CD14-positive monocyte (primary cell): ENCODE measurements around the gene FBN2. TPM values are rescaled to one million over a fixed set of nuclear protein-coding genes. Genes with fewer than 3 reads are reported as not detected.

ENCODE experiments used
- DNase-seq, 3 donors: peaks; one replicate each; pipeline ENCODE4 v3.0.0-alpha.2; 2011 to 2022
- H2AFZ ChIP-seq: 2 replicates; pipeline ENCODE4 v1.6.0; 2012; ENCODE audit warnings: mild to moderate bottlenecking, low read depth, low read length, inconsistent platforms; ENCODE audit not compliant: insufficient read depth, poor library complexity, severe bottlenecking
- H3K27ac ChIP-seq, 2 donors: 1 replicate in 1 of 2; 2 replicates in 1 of 2; pipeline ENCODE4 v1.5.1; 2012 to 2013; ENCODE audit warnings: low read length in 2 of 2, control low read depth in 1 of 2, inconsistent platforms in 1 of 2, low read depth in 1 of 2, mild to moderate bottlenecking in 1 of 2
- H3K27me3 ChIP-seq, 2 donors: one replicate each; pipeline versions ENCODE4 v1.6.0 to v1.6.1; 2011 to 2013; ENCODE audit warnings: low read length in 2 of 2; ENCODE audit not compliant: control insufficient read depth in 2 of 2, insufficient read depth in 2 of 2
- H3K36me3 ChIP-seq, 2 donors: replicated peaks in 1 of 2; 1 replicate in 1 of 2; 2 replicates in 1 of 2; pipeline versions ENCODE4 v1.5.1 to v1.6.1; 2012 to 2013; ENCODE audit warnings: low read length in 2 of 2, control low read depth in 1 of 2, inconsistent platforms in 1 of 2, mild to moderate bottlenecking in 1 of 2; ENCODE audit not compliant: insufficient read depth in 2 of 2, control insufficient read depth in 1 of 2
- H3K4me1 ChIP-seq, 2 donors: 1 replicate in 1 of 2; 2 replicates in 1 of 2; pipeline versions ENCODE4 v1.5.1 to v1.6.1; 2012 to 2013; ENCODE audit warnings: low read length in 2 of 2, control low read depth in 1 of 2, inconsistent platforms in 1 of 2, mild to moderate bottlenecking in 1 of 2, moderate library complexity in 1 of 2; ENCODE audit not compliant: insufficient read depth in 2 of 2, control insufficient read depth in 1 of 2
- H3K4me2 ChIP-seq: replicated peaks from 2 replicates; pipeline ENCODE3; 2012; ENCODE audit warnings: low read length, moderate library complexity, mild to moderate bottlenecking; ENCODE audit not compliant: poor library complexity, severe bottlenecking; ENCODE audit errors: extremely low read depth
- H3K4me3 ChIP-seq, 3 experiments: fragments of 200-600 bp in 1 of 3; sonication (generic) in 1 of 3; replicated peaks in 1 of 3; 1 replicate in 2 of 3; 2 replicates in 1 of 3; pipeline ENCODE4 v1.5.1; 2011 to 2013; ENCODE audit warnings: low read length in 3 of 3, mild to moderate bottlenecking in 3 of 3, control low read depth in 2 of 3, low read depth in 2 of 3, inconsistent platforms in 1 of 3, moderate library complexity in 1 of 3
- H3K79me2 ChIP-seq: 2 replicates; pipeline ENCODE4 v1.6.0; 2012; ENCODE audit warnings: mild to moderate bottlenecking, control low read depth, inconsistent platforms, low read length, moderate library complexity; ENCODE audit not compliant: insufficient read depth
- H3K9ac ChIP-seq: 2 replicates; pipeline ENCODE4 v1.6.0; 2017; ENCODE audit warnings: low read length, mild to moderate bottlenecking; ENCODE audit not compliant: insufficient read depth, poor library complexity, severe bottlenecking
- H3K9me3 ChIP-seq, 2 donors: replicated peaks in 1 of 2; 1 replicate in 1 of 2; 2 replicates in 1 of 2; pipeline versions ENCODE4 v1.5.1 to v1.6.1; 2012 to 2013; ENCODE audit warnings: low read length in 2 of 2, control low read depth in 1 of 2; ENCODE audit not compliant: control insufficient read depth in 1 of 2, insufficient read depth in 1 of 2
- H4K20me1 ChIP-seq: 2 replicates; pipeline ENCODE4 v1.6.0; 2012; ENCODE audit warnings: mild to moderate bottlenecking, low read length, control low read depth, moderate library complexity; ENCODE audit not compliant: insufficient read depth
- H3K27ac Mint-ChIP-seq, 7 donors: one replicate each; pipeline ENCODE4 v1.8.0; 2020; ENCODE audit warnings: mild to moderate bottlenecking in 7 of 7, mixed read lengths in 7 of 7, moderate library complexity in 6 of 7, inconsistent platforms in 2 of 7
- H3K27me3 Mint-ChIP-seq, 3 donors: one replicate each; pipeline ENCODE4 v1.8.0; 2021 to 2022; ENCODE audit warnings: low read depth in 3 of 3, mild to moderate bottlenecking in 3 of 3, mixed read lengths in 3 of 3, moderate library complexity in 3 of 3, inconsistent platforms in 1 of 3
- H3K36me3 Mint-ChIP-seq, 2 donors: one replicate each; pipeline ENCODE4 v1.8.0; 2020; ENCODE audit warnings: mixed read lengths in 2 of 2, inconsistent platforms in 1 of 2, mild to moderate bottlenecking in 1 of 2
- H3K4me1 Mint-ChIP-seq: one replicate; pipeline ENCODE4 v1.8.0; 2020; ENCODE audit warnings: mild to moderate bottlenecking, mixed read lengths
- H3K4me3 Mint-ChIP-seq, 2 donors: one replicate each; pipeline ENCODE4 v1.8.0; 2020; ENCODE audit warnings: mild to moderate bottlenecking in 2 of 2, mixed read lengths in 2 of 2, moderate library complexity in 1 of 2
- H3K9me3 Mint-ChIP-seq, 7 donors: one replicate each; pipeline ENCODE4 v1.8.0; 2020 to 2022; ENCODE audit warnings: mixed read lengths in 7 of 7, mild to moderate bottlenecking in 6 of 7, moderate library complexity in 6 of 7, inconsistent platforms in 2 of 7
- WGBS: methylation state at CpG from one replicate; pipeline ENCODE4 v1.1.5; 2013; ENCODE audit warnings: missing lambda C conversion rate; ENCODE audit not compliant: insufficient coverage; 5-methylcytosine and 5-hydroxymethylcytosine counted together
- intact Hi-C, 2 donors: fragments of 100-400 bp; cut with micrococcal nuclease; formaldehyde crosslinking; loops; one replicate each; pipeline versions ENCODE4 v1.15.0 to v1.15.1; 2023
- polyA plus RNA-seq, 3 donors: library from polyadenylated mRNA; depleted of rRNA in 1 of 3; unstranded in 2 of 3; stranded (reverse) in 1 of 3; fragments of 300-500 nt in 2 of 3; fragments of >200 nt in 1 of 3; fragmentation: Illumina TruSeq in 2 of 3; gene quantifications; 1 replicate in 2 of 3; 2 replicates in 1 of 3; pipeline ENCODE4 v1.2.3, GENCODE V29; 2012 to 2021
- TF ChIP-seq, protein P1 (sequence below): fragments of 200-600 bp; IDR thresholded peaks from one replicate; pipeline ENCODE4 v1.8.0; 2022; ENCODE audit warnings: antibody characterized with exemption, mild to moderate bottlenecking

Gene FBN2
- polyA plus RNA-seq, 3 donors = 0.85 to 19.3 (median 4.2) TPM

DNA sequence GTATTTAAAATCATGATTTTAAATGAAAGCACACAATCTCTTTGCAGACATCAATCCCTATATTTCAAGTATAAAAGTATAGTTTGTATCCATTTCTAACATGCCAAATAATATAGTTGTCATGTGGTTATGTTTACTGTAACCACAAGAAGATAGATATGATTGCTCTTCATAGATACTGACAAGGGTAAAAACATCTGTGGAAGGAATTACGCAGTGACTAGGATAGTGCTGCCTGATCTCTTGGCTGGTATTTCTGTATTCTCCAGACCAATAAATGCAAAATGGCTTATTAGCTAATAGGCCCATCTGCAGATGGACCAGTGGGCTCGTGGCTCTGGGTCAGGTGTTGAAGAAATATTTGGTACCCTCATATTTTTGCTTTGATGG, 34.9 kb upstream of the FBN2 start:
- H3K9me3 Mint-ChIP-seq = peaks cover 0 to 14% (median 5%) of the 10 kb centered on the region in 7 donors
- 100% methylated on average over 1 of the region's 2 CpGs for WGBS

DNA sequence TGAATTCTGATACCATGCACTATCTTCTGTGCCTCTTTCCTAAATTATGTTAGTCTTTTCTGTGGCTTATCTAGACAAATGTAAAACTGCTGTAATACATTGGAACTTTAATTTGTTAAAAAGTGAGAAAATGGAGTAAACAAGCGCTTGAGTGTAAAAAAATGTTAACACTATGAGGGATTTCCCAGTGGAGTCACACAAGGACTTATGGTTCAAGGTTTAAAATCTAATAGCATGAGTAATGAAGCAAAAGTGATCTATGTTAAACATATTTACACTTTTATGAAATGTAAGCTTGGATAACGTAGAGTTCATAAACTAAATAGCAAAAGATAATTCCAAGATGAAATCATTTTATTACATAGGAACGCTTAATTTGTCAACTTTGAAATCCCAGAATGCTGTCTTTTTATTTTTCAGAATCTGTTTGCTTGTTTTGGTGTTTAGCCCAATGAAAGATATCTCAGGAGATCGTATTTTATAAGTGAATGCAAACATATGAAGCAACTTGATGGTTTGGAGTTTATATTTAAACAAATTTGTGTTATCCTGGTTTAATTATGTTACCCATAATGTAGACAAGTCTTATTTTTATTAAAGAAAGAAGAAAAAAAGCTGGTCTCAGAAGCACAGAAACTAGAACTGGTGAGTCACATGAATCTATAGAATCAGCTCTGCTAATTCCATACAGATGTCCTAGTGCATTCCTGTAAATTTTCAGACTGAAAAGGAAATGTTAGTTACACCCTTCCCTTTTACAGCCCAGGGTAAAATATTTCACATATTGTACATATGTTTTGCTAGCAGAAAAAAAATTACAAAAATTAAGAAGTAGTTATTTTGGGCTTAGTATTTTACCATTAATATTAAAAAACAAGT, 34.2 kb upstream of the FBN2 start:
- no peaks in the 10 kb centered on the region for H4K20me1 ChIP-seq
- H3K4me3 ChIP-seq = no peak overlapping the region
- no peaks in the 10 kb centered on the region for H3K27me3 Mint-ChIP-seq
- H3K36me3 Mint-ChIP-seq = no peaks in the 10 kb centered on the region
- 100% methylated on average over 1 of the region's 4 CpGs for WGBS
- no peak overlapping the region for H3K4me3 Mint-ChIP-seq
- H3K9ac ChIP-seq = no peak overlapping the region
- no peak overlapping the region for H3K4me2 ChIP-seq
- peaks cover 0 to 11% (median 5%) of the 10 kb centered on the region in 7 donors for H3K9me3 Mint-ChIP-seq
- H3K79me2 ChIP-seq = no peaks in the 10 kb centered on the region
- no peaks in the 10 kb centered on the region for H3K4me1 Mint-ChIP-seq
- peaks cover 0 to 3% of the 10 kb centered on the region in 2 donors for H3K9me3 ChIP-seq
- no peak overlapping the region for H3K27ac Mint-ChIP-seq
- DNase-seq = no peak
- H3K27ac ChIP-seq = no peak overlapping the region
- no peak overlapping the region for H2AFZ ChIP-seq
- H3K27me3 ChIP-seq = no peaks in the 10 kb centered on the region
- H3K4me1 ChIP-seq = no peaks in the 10 kb centered on the region
- intact Hi-C loops = no loop called here
- H3K36me3 ChIP-seq = no peaks in the 10 kb centered on the region
- TF ChIP-seq, protein P1, sequence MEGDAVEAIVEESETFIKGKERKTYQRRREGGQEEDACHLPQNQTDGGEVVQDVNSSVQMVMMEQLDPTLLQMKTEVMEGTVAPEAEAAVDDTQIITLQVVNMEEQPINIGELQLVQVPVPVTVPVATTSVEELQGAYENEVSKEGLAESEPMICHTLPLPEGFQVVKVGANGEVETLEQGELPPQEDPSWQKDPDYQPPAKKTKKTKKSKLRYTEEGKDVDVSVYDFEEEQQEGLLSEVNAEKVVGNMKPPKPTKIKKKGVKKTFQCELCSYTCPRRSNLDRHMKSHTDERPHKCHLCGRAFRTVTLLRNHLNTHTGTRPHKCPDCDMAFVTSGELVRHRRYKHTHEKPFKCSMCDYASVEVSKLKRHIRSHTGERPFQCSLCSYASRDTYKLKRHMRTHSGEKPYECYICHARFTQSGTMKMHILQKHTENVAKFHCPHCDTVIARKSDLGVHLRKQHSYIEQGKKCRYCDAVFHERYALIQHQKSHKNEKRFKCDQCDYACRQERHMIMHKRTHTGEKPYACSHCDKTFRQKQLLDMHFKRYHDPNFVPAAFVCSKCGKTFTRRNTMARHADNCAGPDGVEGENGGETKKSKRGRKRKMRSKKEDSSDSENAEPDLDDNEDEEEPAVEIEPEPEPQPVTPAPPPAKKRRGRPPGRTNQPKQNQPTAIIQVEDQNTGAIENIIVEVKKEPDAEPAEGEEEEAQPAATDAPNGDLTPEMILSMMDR = no peak

More for the DNA sequence above, 34.9 kb upstream of the FBN2 start:
- Histone ChIP-seq H3K27ac (no peak overlapping the region), H3K79me2 (no peaks in the 10 kb centered on the region), H3K9me3 (peaks cover 0 to 8% of the 10 kb centered on the region in 2 donors), H3K9ac (no peak overlapping the region), H3K27me3 (no peaks in the 10 kb centered on the region), H3K36me3 (no peaks in the 10 kb centered on the region), H4K20me1 (no peaks in the 10 kb centered on the region), H3K4me3 (no peak overlapping the region), H2AFZ (no peak overlapping the region), H3K4me2 (no peak overlapping the region), H3K4me1 (no peaks in the 10 kb centered on the region)
- no peaks in the 10 kb centered on the region for H3K27me3 Mint-ChIP-seq
- H3K4me3 Mint-ChIP-seq = no peak overlapping the region
- H3K27ac Mint-ChIP-seq = no peak overlapping the region
- no peaks in the 10 kb centered on the region for H3K36me3 Mint-ChIP-seq
- intact Hi-C loops = no loop called here
- DNase-seq = no peak
- TF ChIP-seq, protein P1 = no peak
- no peaks in the 10 kb centered on the region for H3K4me1 Mint-ChIP-seq
